CD4-positive, alpha-beta T cell treated with Interleukin-15 for 1 hour (primary cell): ENCODE data around the gene ZNRF3.
"Not testable (repeated sequence)": the region's sequence is repeated elsewhere in the genome, so short reads cannot be mapped to it uniquely, and the experiment has no call there.

Experiments
- DNase-seq: peaks from one replicate; pipeline ENCODE4 v3.0.0-alpha.2; 2020

ZNRF3 gene

DNA sequence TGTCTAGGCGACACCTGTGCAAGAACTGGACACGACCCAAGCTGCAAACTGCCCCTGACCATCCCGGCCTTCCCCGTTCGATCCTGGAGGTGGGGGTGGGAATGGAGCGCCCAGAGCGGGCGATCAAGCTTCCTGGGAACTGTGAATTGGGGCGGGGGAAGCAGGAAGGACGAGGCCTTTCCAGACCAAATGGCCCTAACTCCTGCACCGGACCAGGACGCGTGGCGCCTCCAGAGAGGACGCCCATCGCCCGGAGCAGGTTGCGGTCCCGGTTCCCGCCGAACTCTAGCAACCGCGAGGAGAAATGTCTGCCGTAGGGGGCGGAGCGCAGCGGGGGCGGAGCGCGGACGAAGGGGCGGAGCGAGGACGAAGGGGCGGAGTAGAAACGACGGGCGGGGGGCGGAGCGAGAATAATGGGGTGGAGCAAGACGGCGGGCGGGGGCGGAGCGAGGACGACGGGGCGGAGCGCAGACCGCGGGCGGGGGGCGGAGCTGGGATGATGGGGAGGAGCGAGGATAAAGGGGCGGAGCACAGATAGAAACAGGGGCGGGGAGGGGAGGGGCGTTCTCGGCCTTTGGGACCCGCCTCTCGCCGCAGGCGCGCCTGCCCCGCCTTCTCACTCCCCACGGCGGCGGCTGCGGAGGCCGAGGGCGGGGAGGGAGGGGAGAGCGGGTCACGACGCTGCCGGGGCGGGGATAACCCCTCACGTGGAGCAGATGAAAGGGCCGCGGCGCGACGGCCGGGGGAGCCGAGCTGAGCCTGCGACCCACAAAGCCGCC, at the start of gene ZNRF3:
TSS of gene ZNRF3 (plus strand) at position 695 of the 779 bp plus-strand sequence. CDS start 195 bp downstream, outside the sequence.
- DNase-seq: peak; percentile 91

DNA sequence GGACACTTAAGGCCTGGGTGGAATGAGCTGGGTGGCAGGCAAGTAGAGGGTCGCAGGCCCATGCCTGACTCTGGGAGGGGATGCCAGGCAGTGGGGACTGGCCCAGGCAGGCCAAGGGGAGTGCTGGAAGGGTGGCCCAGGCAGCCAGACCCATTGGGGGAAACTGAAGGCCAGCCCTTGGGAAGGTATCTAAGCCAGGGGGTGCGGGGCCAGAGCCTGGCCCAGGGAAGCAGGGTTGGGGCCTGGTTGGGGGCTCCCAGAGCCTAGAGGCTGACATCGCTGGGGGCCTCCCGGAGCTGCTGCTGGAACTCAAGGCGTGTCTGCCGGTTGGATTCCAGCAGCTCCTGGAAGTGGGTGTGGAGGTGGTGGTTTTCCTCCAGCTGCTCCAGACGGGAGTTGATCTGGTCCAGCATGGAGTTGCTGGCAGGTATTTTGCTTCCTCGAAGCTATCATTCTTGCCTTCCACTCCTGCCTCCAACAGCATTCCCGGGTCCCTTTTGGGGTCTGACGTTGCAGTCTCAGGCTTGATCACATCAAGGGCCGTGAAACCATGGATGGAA, 47.7 kb upstream of the ZNRF3 start:
- no peak for DNase-seq

DNA sequence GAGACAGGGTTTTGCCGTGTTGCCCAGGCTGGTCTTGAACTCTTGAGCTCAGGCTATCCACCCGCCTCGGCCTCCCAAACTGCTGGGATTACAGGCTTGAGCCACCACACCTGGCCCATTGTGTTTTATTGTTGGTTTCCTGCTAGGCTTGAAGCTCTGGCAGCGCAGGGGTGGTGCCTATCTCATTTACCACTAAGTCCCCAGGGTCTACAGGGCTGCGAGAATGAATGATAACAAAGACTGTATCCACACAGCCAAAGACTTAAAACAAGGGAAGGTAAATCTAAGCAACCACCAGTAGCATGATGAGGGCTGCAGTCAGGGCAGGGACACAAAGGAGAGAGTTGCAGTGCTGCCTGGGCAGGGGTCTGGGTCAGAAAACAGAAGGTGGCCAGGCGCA, 45.7 kb upstream of the ZNRF3 start:
- DNase-seq: no peak

DNA sequence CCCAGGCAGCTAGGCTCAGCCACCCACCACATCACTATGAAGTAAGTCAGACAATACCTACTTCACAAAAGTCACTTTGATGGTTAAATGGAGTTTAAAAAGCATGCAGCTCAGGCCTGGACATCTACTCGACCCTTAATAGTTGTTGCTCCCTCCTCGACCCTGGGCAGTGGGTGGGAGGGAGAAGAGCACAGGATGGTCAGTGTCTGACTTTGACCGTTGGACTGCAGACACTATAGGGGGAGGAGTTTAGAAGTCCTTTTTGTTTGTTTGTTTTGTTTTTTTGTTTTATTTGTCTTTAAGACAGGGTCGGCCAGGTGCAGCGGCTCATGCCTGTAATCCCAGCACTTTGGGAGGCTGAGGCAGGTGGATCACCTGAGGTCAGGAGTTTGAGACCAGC, 44.4 kb upstream of the ZNRF3 start:
- no peak for DNase-seq

GRCh38 chr22:28841111-28841510, 42.3 kb upstream of the ZNRF3 start:
- no peak for DNase-seq

DNA sequence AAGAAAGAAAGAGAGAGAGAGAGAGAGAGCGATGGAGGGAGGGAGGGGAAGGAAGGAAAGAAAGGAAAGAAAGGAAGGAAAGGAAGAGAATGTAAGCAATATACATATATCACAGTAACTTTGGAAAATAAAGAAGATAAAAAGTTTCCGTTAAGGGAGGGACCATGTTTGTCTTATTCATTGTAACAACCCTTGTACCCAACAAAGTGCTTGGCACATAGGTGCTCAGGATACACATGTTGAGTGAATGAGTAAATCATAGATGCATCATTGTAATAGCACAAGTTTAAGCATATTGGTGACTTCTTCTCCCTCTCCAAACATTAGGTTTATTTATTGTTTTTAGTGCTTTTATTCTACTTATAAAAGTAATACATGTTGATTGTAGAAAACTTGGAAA, 39.7 kb upstream of the ZNRF3 start:
- DNase-seq: no peak

DNA sequence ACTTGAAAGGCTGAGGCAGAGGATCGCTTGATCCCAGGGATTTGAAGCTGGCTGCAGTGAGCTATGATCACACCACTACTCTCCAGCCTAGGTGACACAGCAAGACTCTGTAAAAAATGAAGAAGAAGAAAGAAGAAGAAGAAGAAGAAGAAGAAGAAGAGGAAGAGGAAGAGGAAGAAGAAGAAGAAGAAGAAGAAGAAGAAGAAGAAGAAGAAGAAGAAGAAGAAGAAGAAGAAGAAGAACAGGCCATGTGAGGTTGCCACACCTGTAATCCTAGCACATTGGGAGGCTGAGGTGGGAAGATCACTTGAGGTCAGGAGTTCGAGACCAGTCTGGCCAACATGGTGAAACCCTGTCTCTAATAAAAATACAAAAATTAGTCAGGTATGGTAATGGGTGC, 39.1 kb upstream of the ZNRF3 start:
- DNase-seq: not testable (repeated sequence)

DNA sequence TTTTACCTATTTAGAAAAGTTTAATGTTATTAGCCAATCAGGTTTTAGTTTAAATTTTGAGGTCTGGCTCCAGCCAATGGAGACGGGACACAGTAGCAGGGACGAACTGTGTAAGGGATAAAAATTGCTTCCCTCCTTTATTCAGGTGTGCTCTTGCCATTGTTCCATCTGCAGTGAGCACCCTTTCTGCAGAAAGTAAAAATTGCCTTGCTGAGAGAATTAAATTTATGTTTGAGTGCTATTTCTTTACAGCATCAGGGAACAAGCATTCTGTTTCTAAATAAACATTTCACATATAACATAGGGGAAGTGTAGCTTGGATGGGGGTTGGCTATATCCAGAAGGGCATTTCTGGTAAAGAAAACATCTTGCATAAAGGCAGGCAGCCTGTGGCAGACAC, 36.4 kb upstream of the ZNRF3 start:
- no peak for DNase-seq

DNA sequence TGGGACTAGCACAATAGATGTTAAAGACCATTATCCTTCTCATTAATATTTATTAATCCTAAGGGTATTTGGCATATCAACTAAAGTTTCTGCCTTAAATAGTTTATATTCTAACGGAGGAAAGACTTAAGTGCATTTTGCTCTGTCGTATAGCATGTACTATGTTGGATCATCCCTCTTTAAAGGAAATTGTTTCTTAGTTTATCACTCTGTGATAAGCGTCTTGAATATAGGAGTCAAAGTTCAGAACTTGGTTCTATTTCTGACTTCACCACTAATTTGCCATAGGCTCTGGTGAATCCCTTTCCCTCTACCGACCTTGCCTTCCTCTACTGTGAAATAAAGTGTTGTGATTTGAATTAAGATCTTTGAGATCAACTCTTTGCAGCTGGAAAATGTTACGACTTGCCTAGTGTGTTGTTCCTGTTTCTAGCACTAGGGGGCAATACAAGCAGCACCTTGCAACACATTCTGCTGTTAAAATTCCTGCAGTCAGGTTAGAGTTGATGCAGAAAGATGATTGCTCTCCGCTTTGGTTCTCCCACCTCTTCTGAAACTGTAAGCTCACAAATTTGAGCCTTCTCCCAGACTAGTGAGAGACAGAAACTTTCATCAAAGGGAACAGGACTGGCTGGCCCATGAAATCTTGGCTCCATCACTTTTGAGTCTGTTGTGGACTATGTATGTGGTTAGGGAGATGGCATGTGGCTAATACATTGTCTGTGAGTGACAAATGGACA, 27.8 kb upstream of the ZNRF3 start:
- peak; percentile 23 for DNase-seq

DNA sequence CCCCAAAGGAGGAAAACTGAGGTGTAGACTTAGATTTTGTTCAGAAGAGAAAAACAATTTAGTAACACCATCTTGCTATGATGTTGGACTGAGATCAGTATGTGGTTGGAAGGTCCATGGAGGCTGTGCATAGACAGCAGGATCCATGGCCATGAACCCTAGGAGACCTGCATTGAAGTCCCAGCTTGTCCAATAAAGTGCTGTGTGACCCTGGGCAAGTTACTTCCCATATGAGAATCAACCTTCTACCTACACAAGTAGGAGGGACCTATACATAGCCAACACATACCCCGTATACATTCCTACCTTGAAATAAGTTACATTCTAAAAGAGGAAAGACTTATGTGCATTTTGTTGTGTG, 27.3 kb upstream of the ZNRF3 start:
- DNase-seq: no peak

DNA sequence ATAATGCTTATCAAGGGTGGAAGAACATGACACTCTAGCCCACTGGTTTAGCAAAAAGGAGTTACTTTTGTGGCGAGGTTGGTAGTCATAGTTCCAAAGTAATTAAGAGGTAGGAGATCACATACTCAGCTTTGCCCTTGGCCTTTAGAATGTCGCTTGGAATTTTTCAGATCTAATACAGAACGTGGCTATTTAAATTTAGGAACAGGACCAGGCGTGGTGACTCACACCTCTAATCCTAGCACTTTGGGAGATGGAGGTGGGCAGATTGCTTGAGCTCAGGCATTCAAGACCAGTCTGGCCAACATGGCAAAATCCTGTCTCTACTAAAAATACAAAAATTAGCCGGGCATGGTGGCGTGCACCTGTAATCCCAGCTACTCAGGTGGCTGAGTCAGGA, 26.1 kb upstream of the ZNRF3 start:
- no peak for DNase-seq

- no peak for DNase-seq
Measured at GRCh38 chr22:28864878-28865596, 18.3 kb upstream of the ZNRF3 start.

DNA sequence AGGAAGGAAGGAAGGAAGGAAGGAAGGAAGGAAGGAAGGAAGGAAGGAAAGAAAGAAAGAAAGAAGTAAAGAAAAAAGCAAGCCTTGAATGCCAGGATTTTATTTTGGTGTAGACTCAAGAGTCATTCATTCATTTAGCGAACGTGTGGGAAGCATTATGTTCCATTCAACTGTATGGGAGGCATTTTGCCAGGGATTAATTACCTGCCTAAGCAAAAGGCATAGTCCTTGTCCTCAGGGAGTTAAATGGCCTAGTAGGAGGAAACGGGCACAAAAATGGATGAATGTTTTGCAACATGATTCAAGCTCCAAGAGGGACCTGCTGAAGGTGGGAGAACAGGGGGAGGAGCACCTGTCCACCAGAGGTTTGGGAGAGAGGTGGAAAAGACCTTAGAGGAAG, 16.2 kb upstream of the ZNRF3 start:
- no peak for DNase-seq

DNA sequence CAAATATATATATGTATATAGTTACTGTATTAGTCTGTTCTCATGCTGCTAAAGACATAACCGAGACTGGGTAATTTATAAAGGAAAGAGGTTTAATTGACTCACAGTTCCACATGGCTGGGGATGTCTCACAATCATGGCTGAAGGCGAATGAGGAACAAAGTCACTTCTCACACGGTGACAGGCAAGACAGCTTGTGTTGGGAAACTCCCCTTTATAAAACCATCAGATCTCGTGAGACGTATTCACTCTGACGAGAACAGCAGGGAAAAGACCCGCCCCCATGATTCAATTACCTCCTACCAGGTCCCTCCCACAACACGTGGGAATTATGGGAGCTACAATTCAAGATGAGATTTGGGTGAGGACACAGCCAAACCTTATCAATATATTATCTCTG, 15.0 kb upstream of the ZNRF3 start:
- DNase-seq: peak; percentile 57

DNA sequence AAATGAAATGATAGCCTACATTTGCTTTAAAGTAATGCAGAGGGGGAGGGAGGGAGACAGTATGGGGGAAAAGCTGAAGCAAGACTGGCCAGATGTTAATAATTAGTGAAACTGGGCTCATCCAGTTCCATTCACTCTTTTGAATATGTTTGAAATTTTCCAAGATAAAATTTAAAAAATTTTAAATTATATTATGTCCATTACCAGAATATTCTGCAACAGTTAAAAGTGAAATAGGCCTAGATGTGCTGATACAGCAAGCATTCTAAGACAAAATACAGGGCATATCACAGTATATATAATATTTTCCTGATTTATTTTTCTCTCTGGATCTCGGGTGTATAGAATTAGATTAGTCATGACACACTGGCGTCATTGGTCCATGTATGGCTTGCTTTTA, 13.6 kb upstream of the ZNRF3 start:
- no peak for DNase-seq

GRCh38 chr22:28873183-28873963, 10.0 kb upstream of the ZNRF3 start:
- DNase-seq: no peak

- no peak for DNase-seq
Measured at GRCh38 chr22:28874061-28874460, 9.3 kb upstream of the ZNRF3 start.

- DNase-seq: no peak
Measured at GRCh38 chr22:28874811-28875320, 8.5 kb upstream of the ZNRF3 start.

DNA sequence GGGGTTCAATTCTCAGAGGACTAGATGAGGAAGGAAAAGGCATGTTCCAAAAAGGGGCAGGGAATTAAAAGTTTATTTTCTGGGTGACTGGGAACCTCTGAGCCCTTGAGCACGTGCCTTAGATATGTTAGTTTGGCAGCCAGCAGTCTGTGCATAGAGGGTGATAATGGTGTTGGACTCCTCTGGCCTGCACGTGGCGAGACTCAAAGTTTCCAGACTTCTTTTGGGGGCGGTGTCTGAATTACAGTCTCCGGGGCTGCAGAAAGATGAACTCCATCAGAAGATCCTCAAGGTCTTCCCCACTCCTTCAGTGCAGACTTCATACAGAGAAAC, 861 bp upstream of the ZNRF3 start:
- DNase-seq: no peak

- no peak for DNase-seq
Measured at GRCh38 chr22:28883657-28883916, 215 bp downstream of the ZNRF3 start.

GRCh38 chr22:28883917-28884746, 760 bp downstream of the ZNRF3 start:
- DNase-seq: peak; percentile 23

DNA sequence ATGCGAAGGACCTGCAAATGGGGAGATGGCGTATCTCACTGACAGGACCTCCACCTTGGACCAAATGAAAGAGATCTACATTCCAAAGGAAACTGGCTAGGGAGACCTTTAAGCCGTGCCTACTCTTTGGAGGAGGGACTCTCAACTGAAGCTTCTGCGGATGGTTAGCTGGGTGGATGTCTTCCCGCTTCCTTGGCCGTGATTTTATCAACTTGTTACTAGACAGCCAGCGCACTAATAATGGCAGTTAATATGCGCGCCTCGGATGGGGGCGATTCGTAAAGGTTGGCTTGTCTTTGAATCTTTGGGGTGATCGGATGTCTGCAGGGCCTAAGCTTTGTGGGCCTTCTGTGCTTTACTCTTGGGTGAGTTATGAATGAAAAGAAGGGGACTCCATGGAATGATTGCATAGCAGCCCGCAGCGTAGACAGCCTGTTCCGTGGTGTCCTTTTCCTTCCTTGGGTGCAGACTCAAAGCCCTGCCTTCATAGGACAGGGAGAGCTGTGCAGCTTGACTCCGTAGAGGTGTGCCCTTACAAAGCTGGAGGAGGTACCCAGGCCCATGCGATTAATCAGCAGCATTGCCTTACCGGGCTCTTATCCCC, 1.5 kb downstream of the ZNRF3 start:
- no peak for DNase-seq
